HG02759 (cell line): ENCODE results near the gene S100A11.
"Not testable (repeated sequence)": the region's sequence is repeated elsewhere in the genome, so short reads cannot be mapped to it uniquely, and the experiment has no call there.

ENCODE experiments used
- ATAC-seq: cut with Tn5 transposase; IDR thresholded peaks from one replicate; pipeline ENCODE4 v1.9.1; 2021; ENCODE audit warnings: mild to moderate bottlenecking, moderate library complexity; ENCODE audit not compliant: unreplicated experiment

S100A11 gene

GRCh38 chr1:152036267-152037216 is at the start of gene S100A11:
Gene S100A11, minus strand, starts transcription at chr1:152037004. Its CDS starts 89 bp downstream, at chr1:152036915.
- ATAC-seq: peak; percentile 52

- no peak for ATAC-seq
These were observed 48.0 kb upstream of the S100A11 start for GRCh38 chr1:152084853-152085252.

DNA sequence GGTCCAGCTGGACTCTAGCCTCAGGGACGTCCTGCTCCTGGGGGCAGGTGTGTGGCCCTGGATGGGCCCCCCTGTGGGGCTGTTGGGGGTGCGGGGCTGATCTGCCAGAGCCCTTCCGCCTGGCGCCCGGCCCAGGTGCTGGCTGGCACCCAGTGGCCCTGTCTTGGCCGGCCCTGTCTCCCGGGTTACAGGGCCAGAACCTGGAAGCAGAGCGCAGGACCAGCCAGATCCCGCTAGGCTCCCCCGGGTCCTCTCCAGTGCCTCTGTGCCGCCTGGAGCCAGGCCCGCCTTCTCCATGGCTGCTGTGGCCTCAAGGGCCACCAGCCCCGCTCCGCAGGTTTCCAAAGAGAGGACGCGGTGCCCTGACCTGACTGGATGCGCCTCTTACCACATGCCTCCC is 44.2 kb upstream of the S100A11 start:
- not testable (repeated sequence) for ATAC-seq

DNA sequence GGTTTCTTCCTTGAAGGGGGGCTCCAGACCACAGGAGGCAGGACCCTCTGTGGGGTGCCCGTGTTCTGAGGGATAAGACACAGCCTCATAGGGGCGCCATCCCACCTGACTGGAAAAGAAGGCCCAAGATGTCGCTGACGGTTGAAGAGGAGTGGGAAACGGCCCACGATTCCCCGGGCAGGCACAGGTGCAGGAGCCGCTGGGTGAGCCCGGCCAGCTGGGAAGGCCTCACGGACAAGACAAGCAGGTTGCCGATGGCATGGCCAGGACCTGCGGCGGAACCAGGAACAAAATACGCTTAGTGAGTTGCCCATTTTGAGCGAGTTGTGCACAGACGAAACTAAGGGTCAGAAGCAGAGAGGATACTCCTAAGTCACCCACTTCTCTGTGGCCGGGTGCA is 43.7 kb upstream of the S100A11 start:
- not testable (repeated sequence) for ATAC-seq

DNA sequence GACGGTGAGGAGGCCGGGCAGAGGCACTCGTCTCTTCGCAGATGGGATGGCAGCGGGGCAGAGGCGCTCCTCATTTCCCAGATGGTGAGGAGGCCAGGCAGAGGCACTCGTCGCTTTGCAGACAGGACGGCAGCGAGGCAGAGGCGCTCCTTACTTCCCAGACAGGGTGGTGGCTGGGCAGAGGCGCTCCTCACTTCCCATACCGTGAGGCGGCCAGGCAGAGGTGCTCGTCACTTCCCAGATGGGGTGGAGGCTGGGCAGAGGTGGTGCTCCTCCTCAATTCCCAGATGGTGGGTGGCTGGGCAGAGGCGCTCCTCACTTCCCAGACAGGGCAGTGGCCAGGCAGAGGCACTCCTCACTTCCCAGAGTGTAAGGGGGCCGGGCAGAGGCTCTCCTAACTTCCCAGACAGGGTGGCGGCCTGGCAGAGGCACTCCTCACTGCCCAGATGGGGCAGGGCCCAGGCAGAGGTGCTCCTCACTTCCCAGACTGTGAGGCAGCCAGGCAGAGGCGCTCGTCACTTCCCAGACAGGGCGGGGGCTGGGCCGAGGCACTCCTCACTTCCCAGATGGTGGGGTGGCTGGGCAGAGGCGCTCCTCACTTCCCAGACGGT is 42.1 kb upstream of the S100A11 start:
- no peak for ATAC-seq

- ATAC-seq: no peak
These were observed 35.5 kb upstream of the S100A11 start for GRCh38 chr1:152072311-152072710.

- no peak for ATAC-seq
These were observed 34.3 kb upstream of the S100A11 start for GRCh38 chr1:152071123-152071522.

DNA sequence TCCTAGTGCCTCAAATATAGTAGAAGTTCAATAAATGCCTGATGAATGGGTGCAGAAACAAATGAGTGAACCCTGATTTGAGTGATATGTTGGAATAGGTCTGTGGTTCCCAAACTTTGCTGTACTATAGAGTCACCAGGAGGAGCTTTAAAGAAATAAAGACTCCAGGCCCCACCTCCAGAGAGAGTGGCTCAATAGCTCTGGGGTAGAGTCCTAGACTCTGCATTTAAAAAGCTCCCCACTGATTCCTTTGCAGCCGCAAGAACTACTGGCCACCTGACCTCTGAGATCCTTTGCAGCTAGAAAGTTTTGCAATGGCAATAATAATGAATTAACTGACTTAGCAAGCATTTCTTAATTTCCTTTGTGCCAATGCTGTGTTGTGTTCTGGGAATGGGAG is 31.1 kb upstream of the S100A11 start:
- ATAC-seq: no peak

- ATAC-seq: no peak
These were observed 30.3 kb upstream of the S100A11 start for GRCh38 chr1:152067150-152067549.

DNA sequence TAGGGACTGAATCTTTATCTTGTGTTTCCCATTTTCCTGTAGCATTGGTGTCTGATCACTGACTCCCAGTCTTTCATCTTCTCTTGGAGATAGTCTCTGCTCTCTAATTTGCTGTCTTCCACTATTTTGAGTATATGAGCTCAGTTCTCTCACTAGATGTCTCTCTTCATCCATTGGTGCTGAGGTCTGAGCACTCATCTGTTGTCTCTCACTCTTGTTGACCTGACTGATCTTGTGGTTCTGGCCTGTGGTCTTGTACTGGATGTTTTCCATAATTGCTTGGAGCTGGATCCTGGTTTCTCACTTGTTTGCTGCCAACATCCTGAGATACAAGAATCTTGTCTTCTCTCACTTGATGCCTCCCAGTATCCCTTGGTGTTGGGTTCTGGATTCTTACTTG is 25.1 kb upstream of the S100A11 start:
- ATAC-seq: no peak

- no peak for ATAC-seq
These were observed 16.6 kb upstream of the S100A11 start for GRCh38 chr1:152053375-152053774.

DNA sequence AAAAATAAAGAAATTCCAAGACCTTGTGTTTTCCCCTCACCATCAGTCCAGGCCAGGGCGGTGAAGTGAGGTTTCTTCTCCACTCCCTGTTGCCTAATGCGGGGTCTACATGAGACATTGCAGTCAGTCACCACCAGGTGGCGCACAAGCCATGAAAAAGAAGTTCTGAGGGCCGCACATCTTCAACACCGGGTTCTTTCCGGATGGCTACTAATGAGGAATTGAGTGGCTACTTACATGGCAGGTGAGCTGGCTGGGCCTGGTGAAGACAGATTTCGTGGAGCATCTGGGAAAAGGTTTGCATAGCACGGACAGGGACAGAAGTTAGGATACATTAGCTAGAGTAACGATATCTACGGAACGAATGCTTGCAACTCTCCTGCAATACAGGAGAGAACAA is 15.8 kb upstream of the S100A11 start:
- no peak for ATAC-seq

GRCh38 chr1:152050886-152051675 is 14.3 kb upstream of the S100A11 start:
- no peak for ATAC-seq

DNA sequence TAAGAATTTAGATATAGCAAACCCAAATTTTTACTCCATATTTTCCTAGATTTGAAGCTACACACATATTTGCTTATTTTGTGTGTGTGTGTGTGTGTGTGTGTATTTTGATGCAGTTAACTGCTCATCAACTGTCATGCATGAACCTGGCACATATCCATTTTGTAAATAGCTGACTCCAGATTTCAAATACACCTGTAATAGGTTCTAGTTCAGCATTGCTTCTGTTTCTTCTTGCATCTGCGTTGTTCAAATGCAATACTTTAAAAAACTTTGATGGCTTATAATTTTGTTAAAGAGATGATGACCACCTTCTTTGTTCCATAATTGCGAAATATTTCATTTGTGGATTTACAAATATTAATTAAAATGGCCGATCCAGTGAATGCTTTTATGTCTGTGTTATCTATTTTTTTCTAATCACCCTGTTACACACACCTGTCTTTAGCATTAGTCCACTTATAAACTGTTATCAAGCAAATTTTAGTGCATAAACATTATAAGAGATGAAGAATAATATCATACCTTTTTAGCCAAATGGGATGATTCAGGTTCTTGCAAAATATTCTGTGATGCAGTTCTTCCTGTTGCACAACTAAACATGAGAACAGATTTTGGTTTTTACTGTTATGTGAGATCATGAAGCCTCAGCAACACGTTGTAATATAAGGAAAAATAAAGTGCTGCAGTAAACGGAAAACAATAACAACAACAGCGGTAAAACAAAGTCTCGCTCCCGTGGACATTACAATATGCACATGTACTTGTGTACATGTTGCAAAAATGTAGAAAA is 12.7 kb upstream of the S100A11 start:
- ATAC-seq: no peak

GRCh38 chr1:152048416-152049009 is 11.7 kb upstream of the S100A11 start:
- ATAC-seq: peak; percentile 12

- peak; percentile 91 for ATAC-seq
These were observed 11.1 kb upstream of the S100A11 start for GRCh38 chr1:152047730-152048415.

GRCh38 chr1:152047413-152047729 is 10.6 kb upstream of the S100A11 start:
- no peak for ATAC-seq

DNA sequence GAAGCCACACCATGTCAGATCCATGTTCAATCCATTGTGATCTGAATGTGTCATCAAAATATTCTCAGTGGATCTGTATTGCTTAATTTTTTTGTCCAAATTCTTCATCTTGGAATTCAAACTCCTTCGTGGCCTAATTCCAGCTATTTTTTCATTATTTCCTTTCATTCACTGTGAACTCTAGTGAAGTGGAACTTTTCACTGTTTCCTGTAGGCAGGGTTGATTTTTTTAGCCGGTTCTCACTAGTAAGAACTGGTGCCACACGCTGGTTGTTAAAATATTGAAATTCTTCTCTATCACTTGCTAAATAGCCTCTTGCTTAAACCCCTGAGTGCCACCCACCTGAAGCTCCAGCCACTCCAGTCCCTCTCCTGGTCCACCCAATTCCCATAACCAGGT is 7.6 kb upstream of the S100A11 start:
- no peak for ATAC-seq

DNA sequence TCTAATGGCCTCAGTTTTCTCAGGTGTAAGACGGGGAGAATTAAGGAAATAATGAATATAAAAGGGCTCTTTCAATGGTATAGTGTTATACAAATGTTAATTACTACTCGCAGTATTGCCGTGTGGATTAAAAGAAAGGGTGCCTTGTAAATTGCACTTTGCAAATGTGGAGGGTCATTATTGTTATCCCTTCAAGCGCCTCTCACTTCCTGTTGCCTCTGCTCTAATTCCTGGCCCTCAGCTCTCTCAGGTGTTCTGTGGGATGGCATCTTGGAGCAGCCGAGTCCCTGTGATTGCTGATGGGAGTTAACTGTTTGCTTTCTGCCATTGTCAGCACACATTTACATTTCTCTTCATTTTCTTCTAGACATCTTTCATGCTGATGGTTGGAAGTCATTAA is 7.1 kb upstream of the S100A11 start:
- no peak for ATAC-seq

DNA sequence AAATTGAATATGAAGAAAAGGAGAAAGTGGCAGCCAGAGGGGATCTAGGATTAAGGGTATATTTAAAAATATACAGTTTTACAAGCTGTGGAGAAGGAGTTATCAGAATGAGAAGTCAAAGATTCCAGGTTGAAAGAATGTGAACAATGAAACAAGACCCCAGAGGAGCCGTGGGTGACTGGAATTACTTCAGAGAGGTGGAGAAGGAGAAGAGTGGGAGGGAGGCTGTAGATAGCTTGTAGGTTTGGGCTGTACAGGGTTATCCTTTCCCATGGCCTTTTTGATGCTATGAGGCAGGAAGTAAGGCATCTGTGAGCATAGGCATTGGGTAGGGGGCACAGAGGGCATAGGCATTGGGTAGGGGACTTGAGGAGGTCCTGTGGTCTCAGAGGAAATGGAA is 5.2 kb upstream of the S100A11 start:
- ATAC-seq: no peak
